ENCODE data around the gene MYMX.

GRCh38 chr6:44228031-44228430 lies 11.3 kb downstream of the MYMX start:
- TF ChIP-seq CTCF (IDR thresholded peaks at IDR 0.05; ENCODE audit: insufficient read depth, low read depth, low read length), result no peak
- TF ChIP-seq EZH2 (IDR thresholded peaks at IDR 0.05; ENCODE audit: insufficient read depth, low read length), result no peak
